Measurements from ENCODE around the gene BICC1.

The BICC1 gene

DNA sequence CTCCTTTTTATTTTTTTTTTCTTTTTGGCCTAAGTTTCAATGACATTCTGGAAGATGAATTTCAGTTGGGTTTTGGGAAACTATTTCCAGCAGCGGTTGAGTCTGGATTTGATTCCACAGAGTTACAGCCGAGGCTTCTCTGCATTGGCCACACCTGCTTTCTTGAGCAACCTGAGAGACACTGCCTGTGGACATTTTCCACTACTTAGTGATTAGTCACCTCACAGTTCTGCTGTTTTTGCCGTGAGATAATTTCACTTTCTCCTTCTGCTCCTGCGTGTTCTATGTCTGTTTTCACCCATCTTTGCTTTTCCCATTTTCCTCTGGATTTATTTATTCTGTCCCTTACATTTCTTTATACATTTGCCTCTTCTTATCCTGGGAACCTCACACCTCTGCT, 243.0 kb downstream of the BICC1 start:
- no peak for DNase-seq

GRCh38 chr10:58756130-58756719, 243.6 kb downstream of the BICC1 start:
- DNase-seq = no peak

- DNase-seq = no peak
Measured at GRCh38 chr10:58757352-58758065, 244.8 kb downstream of the BICC1 start.

DNA sequence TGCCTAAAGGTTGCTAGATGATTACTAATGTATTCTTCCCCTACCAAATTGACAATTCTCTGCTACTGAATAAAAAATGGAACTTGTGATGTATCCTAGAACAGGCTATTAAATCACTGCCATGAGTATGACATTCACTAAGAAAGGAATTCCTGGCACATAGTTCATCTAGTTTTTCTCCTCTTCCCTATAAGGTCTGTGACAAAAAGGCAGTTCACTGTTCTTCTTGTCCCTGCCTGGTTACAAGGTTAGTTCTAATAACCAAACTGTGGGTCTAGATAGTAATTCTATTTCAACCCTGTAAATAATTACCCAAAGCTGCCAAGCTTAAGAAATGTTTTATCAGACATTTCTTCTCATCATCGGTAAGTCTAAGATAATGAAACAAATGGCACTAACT, 245.6 kb downstream of the BICC1 start:
- DNase-seq = no peak

- no peak for DNase-seq
Measured at GRCh38 chr10:58764087-58764747, 251.5 kb downstream of the BICC1 start.

DNA sequence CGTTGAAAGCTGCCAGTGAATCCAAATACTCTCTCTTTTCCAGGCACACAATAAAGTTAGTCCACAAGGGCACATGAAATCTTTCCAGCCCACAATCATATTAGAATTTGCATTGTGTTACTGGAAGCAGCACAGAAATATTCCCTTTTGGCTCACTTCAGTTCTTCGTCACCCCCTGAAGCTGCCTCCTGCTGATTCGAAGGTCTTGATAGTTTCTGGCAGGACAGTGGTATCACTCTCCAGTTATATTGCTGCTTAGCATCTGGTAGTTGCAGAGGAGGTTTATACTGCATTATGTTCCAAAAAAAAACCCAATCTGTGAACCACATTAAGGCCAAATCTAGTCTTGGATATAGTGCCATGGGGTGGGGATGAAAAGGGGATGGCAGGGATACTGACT, 253.2 kb downstream of the BICC1 start:
- DNase-seq = no peak

DNA sequence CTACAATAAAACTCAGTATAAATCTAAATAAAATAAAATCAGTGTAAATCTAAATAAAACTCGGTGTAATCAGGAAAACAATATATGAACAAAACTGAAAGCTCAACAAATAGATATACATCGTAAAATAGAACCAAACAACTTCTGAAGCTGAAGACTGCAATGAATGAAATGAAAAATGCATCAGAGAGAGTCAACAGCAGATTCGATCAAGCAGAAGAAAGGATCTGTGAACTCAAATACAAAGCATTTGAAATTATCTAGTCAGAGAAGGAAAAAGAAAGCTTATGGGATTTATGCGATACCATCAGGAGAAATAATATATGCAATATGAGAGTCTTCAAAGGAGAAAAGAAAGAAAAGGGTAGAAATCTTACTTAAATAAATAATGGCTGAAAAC, 255.0 kb downstream of the BICC1 start:
- no peak for DNase-seq

DNA sequence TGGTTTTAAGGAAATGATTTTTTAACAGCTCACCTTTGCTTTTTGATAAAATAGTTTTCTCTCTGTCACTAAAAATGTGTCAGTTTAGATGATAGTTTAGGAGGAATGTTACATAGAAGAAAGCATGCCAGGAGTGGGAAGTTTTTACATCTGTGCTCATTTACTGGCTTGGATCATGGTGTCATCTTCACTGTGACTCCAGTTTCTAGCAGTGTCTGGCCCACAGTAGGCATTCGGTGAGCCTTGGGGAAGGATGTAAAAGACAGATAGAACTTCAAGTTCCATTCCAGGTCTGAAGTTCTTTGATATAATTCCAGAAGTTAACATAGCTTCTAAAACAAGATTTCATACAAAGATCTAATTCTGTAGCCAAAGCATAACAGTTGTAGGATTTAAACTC, 259.2 kb downstream of the BICC1 start:
- DNase-seq = no peak

- no peak for DNase-seq
Measured at GRCh38 chr10:58772758-58773157, 260.1 kb downstream of the BICC1 start.

DNA sequence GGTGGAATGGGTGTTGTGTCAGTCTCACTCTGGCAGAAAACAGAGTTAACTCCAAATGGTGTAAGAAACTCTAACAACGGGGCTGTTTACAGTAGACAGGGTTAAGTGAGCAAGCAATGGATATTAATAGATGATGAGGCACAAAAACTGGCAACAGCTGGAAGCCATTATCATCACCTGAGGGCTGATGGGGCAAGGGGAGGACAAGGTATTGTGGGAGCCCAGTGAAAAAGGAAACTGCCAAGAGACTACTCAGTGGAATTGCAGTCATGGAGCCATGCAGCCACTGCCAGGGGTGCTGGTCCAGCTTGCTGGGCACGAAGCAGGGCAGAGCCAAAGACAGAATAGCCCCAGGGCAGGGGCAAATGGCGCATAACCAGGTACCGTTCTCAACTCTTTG, 260.7 kb downstream of the BICC1 start:
- no peak for DNase-seq

DNA sequence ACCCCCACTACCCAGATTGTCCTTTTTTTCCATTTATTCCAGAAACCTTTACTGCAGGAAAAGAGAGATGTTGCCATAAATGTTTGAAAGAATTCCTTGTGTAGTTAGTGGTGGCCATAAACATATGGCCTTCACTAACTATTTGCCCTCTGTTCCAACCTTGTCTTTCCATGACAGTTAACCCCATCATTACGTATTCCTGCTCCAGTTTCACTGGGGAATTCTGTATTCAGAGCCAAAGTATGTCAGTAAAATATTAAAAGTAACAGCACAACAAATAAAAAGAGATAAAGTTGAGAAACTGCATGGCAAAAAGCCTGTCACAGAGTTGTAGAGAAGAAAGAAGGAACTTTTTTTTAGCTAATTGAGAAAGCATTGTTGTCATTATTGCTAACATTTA, 261.3 kb downstream of the BICC1 start:
- no peak for DNase-seq

GRCh38 chr10:58775960-58776567, 263.4 kb downstream of the BICC1 start:
- no peak for DNase-seq

GRCh38 chr10:58776568-58777318, 264.1 kb downstream of the BICC1 start:
- no peak for DNase-seq

GRCh38 chr10:58778966-58779365, 266.3 kb downstream of the BICC1 start:
- no peak for DNase-seq

DNA sequence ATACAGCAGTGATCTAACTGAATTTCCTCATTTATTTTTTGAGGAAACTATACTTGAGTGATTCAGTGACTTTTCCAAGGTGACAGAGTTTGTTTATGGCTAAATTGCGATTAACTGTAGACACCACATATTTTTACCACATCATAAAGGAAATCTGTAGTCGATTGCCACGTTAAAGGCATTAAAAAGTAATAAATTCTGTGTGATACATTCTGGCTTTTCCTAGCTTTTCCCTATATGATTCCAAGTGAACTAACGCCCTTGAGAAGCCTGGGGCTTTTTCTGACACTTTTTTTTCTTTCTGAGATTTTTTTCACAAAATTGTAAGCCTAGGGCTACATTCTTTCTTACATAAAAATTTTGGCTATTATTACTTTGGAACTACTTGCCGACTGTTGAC, 266.9 kb downstream of the BICC1 start:
- DNase-seq = no peak

DNA sequence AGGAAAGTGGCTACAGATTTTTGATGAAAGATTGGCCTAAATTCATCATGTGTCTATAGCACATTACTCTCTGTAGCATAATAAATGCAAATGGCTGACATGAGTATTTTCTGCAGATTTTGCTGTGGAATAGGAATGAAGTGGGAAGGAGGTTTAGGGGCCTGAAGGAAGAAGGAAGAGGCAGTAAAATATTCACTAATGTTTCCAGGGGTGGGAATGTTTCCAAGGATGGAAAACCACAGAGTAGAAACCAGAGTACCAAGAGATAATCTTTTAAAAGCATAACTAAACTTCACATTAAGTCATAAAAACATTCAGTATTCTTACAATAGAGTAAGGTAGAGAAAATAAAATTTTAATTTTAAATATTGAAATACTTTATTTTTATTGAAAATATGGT, 267.8 kb downstream of the BICC1 start:
- DNase-seq = no peak

DNA sequence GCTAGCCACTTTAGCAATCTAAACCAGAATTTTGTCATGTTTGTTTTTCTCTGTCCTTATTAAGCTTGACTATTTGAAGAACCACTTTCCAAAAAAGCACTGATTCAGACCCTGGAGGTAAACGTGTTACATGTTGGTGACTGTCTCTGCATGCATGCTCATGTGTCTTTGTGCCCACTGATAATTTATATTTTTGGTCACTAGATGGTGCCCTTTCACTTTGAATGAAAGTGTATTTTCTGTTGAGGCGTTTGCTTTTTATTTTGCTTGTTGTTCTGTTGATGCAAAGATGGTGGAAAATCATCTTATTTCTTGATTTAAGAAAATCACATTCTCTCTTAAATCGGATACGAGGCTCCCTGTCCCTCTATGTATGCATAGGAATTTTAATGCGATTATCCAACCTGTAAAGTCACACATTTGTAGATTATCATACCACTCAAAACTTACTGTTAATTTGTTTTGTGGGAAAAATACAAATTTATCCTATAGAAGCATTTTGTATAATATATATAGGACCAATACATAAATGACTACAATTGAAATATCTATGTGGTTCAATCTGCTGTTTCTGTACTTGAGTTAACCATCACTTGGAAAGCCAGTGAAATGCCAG, 269.3 kb downstream of the BICC1 start:
- DNase-seq = no peak

- no peak for DNase-seq
Measured at GRCh38 chr10:58782876-58783851, 270.5 kb downstream of the BICC1 start.

- DNase-seq = no peak
Measured at GRCh38 chr10:58784361-58784760, 271.7 kb downstream of the BICC1 start.

DNA sequence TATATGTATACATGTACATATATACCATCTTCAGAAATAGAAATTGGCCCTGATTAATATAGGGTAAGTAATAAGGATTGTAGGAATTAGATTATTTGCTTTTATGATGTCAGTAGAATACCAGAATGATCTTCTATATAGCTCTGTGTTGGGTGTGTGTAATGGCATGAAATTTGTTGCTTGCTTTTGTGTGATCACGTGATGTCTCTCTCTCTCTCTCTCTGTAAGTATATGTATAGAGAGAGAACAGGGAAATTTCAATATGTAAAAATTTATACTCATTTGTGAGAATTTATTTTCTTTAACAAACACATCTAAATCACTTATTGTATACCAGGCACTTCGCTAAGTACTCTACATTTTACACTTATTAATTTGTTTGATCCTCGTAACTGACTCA, 272.7 kb downstream of the BICC1 start:
- no peak for DNase-seq

- DNase-seq = no peak
Measured at GRCh38 chr10:58791137-58791536, 278.5 kb downstream of the BICC1 start.

DNA sequence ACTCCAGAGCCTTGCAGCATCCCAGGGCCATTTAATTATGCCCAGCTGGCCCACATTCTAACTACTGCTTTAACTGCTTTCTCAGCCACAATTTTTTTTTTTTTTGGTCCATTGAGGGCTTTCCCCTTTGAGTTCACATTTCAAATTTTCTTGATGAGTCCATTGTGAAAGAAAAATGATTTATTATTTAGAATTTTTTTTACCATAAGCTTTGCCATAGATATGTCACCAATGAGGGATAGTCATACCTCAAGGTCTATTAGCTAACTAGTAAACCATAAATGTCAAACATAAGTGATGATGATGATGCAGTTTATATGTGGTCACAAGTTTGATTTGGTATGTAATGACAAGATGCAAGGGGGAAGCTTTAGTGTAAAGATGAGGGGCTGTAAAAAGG, 282.9 kb downstream of the BICC1 start:
- DNase-seq = no peak
